Endothelial cell (in vitro differentiated cells): Measurements from ENCODE around the gene EDDM3A. TPM values are rescaled to one million over a fixed set of nuclear protein-coding genes. Genes with fewer than 3 reads are reported as not detected.
A peak's percentile ranks its signal among the peaks of the same experiment; 100 is the strongest.
"Not testable (repeated sequence)": the region's sequence is repeated elsewhere in the genome, so short reads cannot be mapped to it uniquely, and the experiment has no call there.

Experiments
- DNase-seq: peaks from one replicate; pipeline ENCODE4 v3.0.0; 2021; ENCODE audit warnings: low spot score
- H3K27ac Mint-ChIP-seq: one replicate; pipeline ENCODE4 v1.8.0; 2021; ENCODE audit warnings: mixed read lengths, inconsistent platforms; ENCODE audit not compliant: unreplicated experiment
- H3K27me3 Mint-ChIP-seq: one replicate; pipeline ENCODE4 v1.8.0; 2021; ENCODE audit warnings: mild to moderate bottlenecking, moderate library complexity, mixed read lengths, inconsistent platforms; ENCODE audit not compliant: unreplicated experiment
- H3K36me3 Mint-ChIP-seq: one replicate; pipeline ENCODE4 v1.8.0; 2021; ENCODE audit warnings: mild to moderate bottlenecking, low read depth, mixed read lengths, inconsistent platforms; ENCODE audit not compliant: unreplicated experiment
- H3K4me1 Mint-ChIP-seq: one replicate; pipeline ENCODE4 v1.8.0; 2021; ENCODE audit warnings: mild to moderate bottlenecking, mixed read lengths, inconsistent platforms; ENCODE audit not compliant: unreplicated experiment
- H3K4me3 Mint-ChIP-seq: one replicate; pipeline ENCODE4 v1.8.0; 2021; ENCODE audit warnings: mild to moderate bottlenecking, mixed read lengths, inconsistent platforms; ENCODE audit not compliant: unreplicated experiment
- H3K9me3 Mint-ChIP-seq: one replicate; pipeline ENCODE4 v1.8.0; 2021; ENCODE audit warnings: mixed read lengths, inconsistent platforms; ENCODE audit not compliant: unreplicated experiment
- total RNA-seq: library from RNA; stranded (reverse); fragmentation: NEBNext Ultra II Directional; extraction: Animal tissue kit (Norgen Biotek cat#: 25700); gene quantifications from one replicate; pipeline ENCODE4 v1.2.1, GENCODE V29; 2021; ENCODE audit not compliant: unreplicated experiment
- TF ChIP-seq, protein P1 (sequence below): fragments of 200-600 bp; sonication (generic); IDR thresholded peaks from one replicate; pipeline ENCODE4 v1.5.0; 2021; ENCODE audit warnings: antibody characterized with exemption; ENCODE audit not compliant: unreplicated experiment

The EDDM3A gene
- total RNA-seq, 1 donor from 2014 or later, result not detected

DNA sequence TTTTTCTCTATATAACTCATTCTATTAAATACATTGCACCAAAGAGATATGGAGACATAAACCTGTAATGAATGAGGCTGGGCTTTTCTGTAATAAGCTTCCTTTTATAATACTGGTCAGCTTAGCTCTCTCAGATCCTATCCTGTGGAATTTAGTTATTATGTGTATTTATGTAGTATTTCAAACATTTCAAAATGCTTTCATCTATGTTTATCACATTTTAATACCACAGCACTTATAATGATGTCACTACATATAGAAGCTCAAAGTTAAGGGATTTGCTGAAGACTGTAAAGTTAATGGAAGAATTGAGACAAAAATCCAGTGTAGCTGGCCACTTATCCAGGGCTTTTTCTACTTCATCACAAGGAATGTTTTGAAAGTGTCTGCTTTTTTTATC, 45.8 kb upstream of the EDDM3A start:
- Mint-ChIP-seq H3K4me3 (no peak overlapping the region), H3K4me1 (peaks cover 21% of the 10 kb centered on the region), H3K27me3 (no peaks in the 10 kb centered on the region), H3K27ac (no peak overlapping the region), H3K36me3 (no peaks in the 10 kb centered on the region), H3K9me3 (no peaks in the 10 kb centered on the region)
- TF ChIP-seq, protein P1, sequence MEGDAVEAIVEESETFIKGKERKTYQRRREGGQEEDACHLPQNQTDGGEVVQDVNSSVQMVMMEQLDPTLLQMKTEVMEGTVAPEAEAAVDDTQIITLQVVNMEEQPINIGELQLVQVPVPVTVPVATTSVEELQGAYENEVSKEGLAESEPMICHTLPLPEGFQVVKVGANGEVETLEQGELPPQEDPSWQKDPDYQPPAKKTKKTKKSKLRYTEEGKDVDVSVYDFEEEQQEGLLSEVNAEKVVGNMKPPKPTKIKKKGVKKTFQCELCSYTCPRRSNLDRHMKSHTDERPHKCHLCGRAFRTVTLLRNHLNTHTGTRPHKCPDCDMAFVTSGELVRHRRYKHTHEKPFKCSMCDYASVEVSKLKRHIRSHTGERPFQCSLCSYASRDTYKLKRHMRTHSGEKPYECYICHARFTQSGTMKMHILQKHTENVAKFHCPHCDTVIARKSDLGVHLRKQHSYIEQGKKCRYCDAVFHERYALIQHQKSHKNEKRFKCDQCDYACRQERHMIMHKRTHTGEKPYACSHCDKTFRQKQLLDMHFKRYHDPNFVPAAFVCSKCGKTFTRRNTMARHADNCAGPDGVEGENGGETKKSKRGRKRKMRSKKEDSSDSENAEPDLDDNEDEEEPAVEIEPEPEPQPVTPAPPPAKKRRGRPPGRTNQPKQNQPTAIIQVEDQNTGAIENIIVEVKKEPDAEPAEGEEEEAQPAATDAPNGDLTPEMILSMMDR, result no peak
- DNase-seq, result no peak

DNA sequence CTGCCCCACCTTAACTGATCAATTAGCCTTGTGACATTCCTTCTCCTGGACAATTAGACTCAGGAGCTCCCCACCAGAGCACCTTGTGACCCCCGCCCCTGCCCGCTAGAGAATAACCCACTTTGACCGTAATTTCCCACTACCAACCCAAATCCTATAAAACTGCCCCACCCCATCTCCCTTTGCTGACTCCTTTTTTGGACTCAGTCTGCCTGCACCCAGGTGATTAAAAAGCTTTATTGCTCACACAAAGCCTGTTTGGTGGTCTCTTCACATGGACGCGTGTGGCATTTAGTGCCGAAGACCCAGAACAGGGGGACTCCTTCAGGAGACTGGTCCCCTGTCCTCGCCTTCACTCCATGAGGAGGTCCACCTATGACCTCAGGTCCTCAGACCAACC, 44.7 kb upstream of the EDDM3A start:
- not testable (repeated sequence) for H3K4me3 Mint-ChIP-seq, H3K9me3 Mint-ChIP-seq, H3K36me3 Mint-ChIP-seq, H3K27ac Mint-ChIP-seq, H3K27me3 Mint-ChIP-seq, DNase-seq
- peaks cover 21% of the 10 kb centered on the region for H3K4me1 Mint-ChIP-seq

DNA sequence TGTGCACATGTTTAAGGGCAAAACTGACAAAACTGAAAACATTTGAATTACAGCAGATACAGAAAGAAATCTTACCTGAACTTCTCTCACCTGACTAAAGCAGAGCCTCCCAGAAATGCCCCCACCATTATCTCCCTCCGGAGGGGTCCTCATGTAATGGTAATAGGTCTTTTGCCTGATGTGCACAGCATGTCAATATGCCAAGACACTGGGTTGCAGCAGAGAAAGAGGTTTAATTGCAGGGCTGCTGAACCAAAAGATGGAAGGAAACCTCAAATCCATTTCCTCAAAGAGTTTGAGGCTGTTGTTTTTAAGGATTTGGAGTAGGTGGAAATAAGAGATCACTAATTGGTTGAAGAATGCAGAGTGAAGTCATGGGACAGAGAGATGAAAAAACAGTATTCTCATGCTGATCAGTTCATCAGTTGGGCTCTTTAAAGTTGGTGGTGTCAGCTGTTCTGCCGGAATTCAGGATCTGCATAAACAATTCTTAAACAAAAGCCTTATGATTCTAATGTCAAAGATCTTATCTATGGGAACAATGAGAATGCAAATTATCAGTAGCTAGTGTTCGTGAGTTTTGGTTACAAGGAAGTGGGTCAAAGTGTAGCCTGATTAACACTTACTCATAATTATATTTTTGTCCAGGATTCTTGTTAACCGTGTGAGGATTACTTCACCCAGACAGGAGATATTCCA, 38.9 kb upstream of the EDDM3A start:
- Mint-ChIP-seq H3K4me3 (no peak overlapping the region), H3K36me3 (no peaks in the 10 kb centered on the region), H3K4me1 (peaks cover 10% of the 10 kb centered on the region), H3K9me3 (peaks cover 6% of the 10 kb centered on the region), H3K27me3 (peaks cover 2% of the 10 kb centered on the region), H3K27ac (peak overlapping the region; percentile 84)
- TF ChIP-seq, protein P1, result no peak
- no peak for DNase-seq

DNA sequence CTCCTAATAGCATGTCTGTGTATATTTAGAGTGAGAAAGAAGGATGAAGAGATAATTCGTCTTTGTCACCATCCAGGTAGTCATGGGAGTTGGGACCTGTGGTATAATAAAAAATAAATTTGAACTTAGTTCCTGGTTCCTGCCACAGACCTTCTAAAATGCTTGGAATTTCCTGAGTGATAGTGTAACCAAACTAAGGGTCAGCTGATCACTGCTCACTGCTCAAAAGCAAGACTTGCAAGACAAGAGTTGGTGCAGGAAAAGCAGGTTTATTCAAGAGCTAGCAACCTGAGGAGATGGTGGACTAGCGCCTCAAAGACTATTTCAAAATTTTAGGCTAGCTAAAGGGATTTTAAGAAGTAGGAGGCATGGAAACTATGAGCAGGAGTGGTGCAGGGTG, 38.1 kb upstream of the EDDM3A start:
- no peak for DNase-seq
- Mint-ChIP-seq H3K27ac (peak overlapping the region; percentile 84), H3K4me3 (no peak overlapping the region), H3K36me3 (no peaks in the 10 kb centered on the region), H3K9me3 (peaks cover 6% of the 10 kb centered on the region), H3K4me1 (peaks cover 12% of the 10 kb centered on the region), H3K27me3 (peaks cover 2% of the 10 kb centered on the region)
- TF ChIP-seq, protein P1, result no peak

DNA sequence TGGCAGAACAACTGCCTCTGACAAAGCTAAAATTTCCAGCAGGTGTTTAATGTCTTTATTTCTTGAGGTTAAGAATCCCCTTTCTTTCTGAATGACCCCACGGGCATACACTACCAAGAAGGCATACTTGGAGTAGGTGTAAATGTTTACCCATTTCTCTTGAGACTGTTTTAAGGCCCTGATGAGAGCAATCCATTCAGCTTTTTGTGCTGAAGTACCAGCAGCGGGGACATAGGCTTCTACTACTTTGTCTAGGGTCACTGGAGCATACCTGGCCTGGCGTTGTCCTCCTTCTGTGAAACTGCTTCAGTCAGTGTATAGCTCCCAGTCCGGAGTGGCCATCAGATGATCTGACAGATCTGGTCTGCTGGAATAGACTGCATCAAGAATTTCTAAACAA, 34.4 kb upstream of the EDDM3A start:
- Mint-ChIP-seq H3K4me3 (no peak overlapping the region), H3K27ac (no peak overlapping the region), H3K9me3 (peaks cover 6% of the 10 kb centered on the region), H3K36me3 (no peaks in the 10 kb centered on the region), H3K27me3 (peaks cover 2% of the 10 kb centered on the region), H3K4me1 (peaks cover 12% of the 10 kb centered on the region)
- TF ChIP-seq, protein P1, result no peak
- DNase-seq, result no peak
